Stimulated activated CD4-positive, alpha-beta T cell treated with anti-CD3 and anti-CD28 coated beads, Interleukin-1b, Interleukin-23, amount 100 ng/mL, for 4 hours (primary cell): Measurements from ENCODE around the gene NUDT8.
"Not testable (repeated sequence)": the region's sequence is repeated elsewhere in the genome, so short reads cannot be mapped to it uniquely, and the experiment has no call there.

Experiments
- DNase-seq, 2 donors: peaks; one replicate each; pipeline ENCODE4 v3.0.0-alpha.2; 2020; ENCODE audit warnings: low read depth in 2 of 2

Gene NUDT8

DNA sequence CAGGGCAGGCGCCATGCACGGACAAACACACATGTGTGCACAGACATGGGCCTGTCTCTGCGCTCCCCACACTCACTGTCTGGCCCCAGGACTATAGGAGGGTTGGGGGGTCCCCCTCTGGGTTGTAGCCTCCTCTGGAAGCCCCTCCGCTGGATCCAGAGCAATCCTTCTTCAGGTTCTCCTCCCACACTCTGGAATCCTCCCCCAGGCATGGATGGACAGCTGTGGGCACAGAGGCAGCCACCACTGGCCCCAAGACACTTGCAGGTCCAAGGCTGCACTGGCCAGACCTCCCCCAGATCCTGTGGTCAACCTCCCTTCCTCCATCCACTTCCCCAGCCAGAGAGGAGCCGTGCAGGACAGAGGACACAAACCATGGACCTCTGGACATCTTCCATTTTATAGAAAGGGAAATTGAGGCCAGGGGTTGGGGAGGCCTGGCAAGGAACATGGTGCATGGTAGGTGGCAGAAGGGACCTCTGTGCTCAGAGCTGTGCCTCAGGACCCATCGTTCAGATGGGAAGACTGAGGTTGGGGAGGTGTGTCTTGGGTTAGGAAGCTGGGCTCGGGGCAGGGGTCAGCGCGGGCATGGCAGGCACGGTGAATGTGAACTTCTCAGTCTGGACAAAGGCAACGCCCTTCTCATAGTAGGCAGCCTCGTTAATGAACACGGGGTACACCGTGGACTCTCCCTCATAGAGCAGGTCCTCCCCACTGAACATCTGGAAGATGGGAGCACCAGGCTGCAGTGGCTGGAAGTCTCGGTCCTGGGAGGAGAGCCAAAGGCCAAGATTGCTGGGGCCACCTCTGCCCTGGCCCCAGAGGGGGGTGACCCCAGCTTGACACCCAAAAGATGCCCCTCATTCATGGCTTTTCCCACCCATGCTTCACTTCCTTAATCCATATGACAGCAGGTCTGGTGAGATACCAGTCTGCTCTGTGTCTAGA is 12.7 kb upstream of the NUDT8 start:
- DNase-seq, result no peak

DNA sequence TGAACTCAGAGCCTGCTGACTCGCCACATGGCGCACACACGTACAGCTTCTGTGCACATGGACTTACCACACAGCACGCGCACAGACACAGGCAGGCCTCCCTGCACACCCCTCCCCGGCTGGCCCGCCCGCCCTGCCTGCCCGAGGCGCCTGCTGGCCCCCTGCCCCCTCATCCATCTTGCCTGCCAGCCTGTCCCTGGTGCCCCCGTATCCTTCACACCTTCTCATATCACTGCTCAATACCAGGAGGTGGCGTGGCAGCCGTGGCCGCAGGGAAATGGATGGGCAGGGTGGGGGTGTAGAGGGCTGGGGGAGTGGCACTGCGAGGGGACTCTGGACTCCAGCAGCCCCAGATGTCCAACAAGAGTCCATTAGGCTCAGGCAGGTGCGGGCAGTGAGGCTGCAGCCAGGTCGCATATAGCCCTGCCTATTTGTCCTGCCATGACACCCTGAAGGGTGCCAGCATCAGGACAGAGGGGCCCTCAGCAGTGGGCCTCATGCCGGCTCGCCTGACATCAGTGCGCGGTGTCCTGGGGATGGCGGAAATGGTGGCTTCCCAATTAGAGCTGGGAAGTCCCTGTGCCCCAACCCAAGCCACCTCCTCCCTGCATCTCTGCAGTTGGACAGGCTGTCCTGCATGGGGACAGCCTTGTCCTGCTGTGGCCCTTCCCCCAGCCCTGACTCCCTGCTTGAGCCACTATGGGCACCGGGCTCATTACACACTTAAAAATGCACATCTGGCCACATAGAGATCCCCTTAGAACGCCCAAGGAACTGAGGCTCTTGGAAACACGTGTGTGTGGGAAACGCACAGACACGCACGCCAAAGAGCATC is 11.8 kb upstream of the NUDT8 start:
- no peak for DNase-seq

DNA sequence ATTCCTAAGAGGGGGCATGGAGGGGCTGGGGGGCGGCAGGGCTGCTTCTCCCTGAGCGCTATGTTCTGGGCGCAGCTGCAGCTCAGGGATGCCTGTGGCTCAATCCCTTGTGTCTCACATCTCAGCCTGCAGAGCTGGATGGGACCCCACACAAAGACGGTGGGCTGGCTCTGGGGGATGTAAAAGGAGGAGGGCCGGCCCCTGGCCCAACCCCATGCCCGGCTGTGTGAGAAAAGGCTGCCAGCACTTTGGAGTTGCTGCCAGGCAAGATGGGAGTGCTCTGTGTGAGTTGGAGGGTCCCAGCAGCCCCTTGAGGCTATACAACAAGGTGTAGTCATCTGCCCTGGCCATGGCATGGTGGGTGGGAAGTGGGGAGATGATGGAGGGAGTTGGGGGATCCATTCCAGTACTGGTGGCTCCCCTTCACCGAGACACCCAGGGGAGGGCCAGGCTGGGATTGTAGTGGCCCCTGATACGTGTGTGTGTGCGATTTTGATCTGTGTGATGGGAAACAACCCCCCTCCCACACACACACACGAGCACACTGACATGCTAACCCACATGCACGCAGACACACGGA is 11.1 kb upstream of the NUDT8 start:
- no peak for DNase-seq

DNA sequence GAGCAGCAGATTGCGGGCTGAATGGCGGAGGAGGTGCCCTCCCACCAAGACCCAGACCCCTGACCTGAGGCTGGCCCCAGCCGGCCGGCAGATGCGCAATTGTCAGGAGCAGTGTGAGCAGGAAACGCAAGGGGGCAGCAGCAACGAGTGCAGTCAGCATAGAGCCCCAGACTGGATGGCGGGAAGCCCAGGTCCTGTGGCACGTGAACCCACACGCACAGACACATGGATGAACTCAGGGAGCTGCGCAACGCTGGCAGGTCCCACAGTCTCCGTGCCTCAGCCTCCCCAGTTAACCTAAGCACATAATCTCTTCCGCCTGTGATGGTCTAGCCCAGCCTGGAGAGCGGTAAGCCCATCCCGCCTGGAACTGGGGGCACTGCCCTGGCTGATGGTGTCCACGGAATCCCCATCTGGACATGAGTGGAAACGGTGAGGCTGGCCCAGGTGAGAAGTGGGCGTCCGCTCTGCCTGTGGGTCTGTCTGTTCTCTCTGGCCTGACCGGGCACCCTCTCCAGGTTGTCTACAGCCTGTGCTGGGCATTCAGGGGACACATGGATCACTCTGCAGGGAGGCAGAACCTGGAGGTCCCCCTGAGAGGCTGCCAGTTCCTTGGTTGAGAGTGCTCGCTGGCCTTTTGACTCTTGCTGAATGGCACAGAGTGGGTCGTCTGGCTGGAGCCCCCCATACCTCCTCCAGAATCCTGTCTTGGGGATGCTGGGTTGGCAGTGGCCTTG is 10.5 kb upstream of the NUDT8 start:
- DNase-seq, result peak; percentile 37 to 55

DNA sequence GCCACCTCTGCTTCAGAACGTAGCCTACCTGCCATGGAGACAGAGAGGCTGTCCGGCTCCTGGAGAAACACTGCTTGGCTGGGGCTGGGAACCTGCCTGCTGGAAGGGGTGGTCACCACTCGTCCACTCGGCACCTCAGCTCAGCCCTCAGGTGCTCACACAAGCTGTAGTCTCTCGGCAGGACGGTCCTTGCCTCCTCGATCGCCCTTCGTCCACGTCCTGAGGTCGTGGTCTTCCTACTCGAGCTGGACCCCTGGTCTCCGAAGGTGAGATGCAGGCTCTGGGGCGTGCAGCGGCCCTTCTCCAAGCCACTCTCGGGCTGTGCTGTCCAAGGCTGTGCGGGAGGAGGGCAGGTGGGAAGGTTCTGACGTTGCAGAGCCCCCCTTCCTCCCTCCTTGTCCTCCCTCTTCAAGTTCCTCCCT is 9.7 kb upstream of the NUDT8 start, which contains the start of gene TBX10:
TBX10 (minus strand) TSS at position 326 of the 422 bp plus-strand sequence; CDS start at position 35, 291 bp downstream.
- DNase-seq, result no peak

DNA sequence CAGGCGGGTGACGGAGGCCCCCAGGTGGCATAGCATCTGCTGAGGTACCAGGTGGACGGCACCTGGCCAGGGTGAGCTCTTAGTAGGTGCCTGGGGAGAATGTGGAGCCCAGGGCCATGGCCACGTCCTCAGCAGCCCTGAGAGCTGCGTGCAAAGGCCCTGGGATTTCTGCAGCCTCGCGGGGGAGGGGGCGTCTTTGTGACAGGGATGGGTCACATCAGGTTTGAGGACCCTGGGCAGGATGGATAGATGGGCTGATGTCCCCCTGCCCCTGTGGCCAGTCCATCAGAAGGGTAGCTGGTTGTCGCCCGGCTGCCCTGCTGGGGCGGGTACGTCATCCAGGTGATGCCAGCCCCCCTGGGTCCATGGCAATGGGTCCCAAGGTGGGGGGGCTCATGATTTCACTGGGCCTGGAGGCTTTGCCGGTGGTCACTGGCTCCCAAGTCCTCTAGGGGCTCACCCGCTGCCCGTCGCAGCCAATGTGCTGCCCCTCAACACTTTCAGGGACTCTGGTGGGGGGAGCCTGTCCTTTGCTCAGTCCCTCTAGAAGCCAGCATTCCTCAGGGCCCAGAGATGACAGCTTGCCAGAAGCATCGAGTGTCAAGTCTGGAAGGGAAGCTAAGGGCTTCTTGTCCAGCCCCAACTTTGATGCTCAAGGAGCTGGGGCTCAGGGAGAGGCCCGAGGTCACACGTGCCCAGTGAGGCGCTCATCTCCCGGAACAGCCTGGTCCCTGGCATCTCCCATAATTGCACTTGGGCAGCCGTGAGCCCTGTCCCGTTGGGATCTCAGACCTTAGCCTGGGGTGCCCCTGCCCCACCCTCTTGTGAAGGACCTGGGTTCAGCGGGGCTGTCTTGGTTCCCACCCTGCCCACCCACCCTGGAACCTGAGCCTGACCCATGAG is 9.0 kb upstream of the NUDT8 start:
- DNase-seq, result no peak

DNA sequence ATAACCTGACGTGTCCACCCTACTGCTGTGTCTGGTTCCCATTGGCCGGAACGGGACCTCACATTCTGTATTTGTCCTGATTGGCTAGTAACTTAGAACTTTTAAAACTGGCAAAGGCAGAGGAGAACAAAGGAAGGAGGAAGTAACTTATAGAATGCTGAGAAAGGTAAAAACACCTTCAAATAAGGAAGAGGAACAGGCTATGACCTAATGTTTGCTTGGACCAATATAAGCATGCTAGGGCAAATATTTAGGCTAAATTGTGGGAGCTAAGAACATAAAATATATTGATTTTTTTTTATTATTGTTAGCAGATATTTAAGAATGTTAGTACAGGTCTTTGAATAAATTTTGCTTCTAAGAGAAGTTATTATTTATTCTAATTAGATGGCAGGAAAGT is 7.7 kb upstream of the NUDT8 start:
- not testable (repeated sequence) for DNase-seq

DNA sequence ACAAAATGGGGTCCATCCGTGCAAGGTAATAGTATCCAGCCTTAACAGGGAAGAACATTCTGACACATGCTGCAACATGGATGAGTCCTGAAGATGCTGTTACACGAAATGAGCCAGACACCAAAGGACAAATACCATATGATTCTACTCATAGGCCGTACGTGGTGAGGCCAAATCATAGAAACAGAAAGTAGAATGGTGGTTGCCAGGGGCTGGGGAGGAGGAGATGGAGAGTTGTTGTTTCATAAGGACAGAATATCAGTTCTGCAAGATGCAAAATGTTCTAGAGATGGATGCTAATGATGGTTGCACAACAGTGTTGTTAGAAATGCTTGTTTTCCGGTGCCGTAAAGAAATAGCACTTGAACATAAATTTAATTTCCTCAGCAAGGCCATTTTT is 7.2 kb upstream of the NUDT8 start:
- no peak for DNase-seq

DNA sequence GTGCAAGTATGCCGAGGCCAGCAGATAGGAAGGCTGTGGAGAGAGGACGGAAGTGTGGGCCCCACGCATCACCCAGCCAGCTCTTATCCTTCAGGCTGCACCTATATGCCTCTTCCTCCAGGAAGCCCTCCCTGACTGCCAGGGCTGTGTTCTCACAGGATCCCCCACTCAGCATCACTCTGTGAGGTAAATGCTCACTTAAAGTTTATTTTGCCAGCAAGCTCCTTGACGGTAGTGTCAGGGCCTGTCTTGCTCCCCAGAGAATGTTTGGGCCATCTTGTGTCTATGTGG is 5.4 kb upstream of the NUDT8 start:
- no peak for DNase-seq

DNA sequence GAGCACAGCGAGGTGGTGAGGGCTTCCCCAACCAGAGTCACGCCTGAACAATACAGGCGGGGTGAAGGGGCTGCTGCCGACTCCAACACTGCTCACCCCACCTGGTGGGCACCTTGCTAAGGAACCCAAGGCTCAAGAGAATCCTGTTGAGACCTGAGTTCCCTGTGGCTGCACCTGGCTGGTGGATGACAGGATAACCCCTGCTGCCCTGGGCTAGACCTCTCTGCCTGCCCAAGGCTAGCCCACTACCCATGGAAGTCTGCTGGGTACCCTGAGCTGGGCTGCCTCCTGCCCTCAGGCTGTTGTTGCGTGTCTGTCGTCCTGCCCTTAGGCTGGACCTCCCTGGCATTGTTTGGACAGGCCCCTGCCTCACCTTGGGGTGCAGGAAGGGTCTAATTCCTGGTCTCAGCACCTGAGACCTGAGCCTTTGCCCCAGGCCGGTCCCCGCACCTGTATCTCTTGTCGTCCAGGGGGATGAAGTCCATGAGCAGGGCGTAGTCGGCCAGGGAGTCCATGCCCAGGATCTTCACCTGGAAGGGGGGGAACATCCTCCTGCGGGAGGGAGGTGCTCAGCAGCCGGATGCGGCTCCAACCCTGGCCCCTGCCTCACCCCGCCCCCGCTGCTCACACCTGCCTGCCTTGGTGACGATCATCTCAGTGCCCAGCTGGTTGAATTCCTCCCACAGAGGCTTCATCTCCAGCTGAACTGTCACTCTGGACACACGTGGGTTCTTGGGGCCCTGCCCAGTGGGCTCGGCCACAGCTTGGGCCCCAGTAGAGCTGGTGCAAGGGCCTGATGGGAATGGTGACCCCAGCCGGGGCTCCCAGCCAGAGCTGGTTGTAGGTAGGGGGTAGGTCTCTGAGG is 4.9 kb upstream of the NUDT8 start:
- DNase-seq, result no peak

DNA sequence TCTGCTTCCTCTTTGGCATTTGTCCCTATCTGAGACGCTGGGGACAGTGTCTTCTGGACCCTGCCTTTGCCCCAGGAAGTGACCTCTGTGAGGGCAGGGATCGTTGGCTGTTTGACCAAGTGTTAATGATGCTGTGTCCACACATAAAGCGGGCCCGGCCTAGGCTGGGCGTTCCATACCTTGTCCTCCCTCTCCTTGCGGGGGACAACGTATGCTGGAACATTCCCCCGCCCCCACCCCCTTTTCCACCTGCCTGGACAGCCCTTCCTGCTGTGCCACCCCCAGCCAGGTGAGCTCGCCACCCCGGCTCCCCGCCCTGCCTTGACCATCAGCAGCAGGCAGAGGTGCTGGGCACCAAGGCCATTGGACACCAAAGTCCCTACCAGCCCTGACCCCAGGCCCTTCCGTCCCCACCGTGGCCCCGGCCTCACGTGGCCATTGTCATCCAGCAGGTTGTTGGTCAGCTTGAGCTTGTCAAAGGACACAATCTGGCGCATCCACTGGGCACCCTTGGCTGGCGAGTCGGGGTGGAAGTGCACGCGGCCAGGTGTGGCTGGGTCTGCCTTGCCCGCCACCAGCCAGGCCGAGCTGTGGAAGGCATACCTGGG is 4.1 kb upstream of the NUDT8 start:
- no peak for DNase-seq

DNA sequence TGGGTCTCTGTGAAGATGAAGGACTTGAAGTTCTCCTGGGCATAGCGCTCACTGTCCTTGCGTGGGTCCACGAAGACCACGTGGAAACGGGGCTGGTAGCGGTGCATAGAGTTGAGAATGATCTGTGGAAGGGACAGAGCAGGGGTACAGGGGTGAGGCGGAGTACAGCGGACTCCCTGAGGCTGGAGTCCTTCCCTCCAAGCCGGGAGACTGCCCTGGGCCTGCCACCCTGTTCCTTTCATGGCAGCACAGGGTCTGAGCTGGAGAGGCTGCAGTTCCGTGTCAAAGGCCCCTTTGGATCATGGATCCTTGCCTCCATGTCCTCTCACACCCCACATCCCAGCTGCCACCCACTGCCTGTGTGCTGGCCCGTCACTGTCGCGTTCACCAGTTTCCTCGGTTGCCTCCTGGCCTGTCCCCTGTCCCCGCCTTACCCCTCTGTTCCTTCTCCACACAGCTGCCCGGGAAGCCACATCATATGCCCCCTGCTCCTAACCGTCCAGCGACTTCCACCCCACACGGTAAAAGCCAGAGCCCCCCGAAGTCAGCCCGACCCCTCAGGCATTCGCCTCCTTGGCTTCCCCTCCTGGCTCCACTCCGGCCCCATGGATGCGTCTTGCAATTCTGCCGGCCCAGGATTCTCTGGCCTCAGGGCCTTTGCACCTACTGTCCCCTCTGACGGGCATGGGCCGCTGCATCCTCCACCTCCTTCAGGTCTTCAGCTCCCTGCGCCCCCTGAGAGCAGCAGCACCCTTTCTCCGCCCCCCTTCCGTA is 3.4 kb upstream of the NUDT8 start:
- DNase-seq, result no peak

DNA sequence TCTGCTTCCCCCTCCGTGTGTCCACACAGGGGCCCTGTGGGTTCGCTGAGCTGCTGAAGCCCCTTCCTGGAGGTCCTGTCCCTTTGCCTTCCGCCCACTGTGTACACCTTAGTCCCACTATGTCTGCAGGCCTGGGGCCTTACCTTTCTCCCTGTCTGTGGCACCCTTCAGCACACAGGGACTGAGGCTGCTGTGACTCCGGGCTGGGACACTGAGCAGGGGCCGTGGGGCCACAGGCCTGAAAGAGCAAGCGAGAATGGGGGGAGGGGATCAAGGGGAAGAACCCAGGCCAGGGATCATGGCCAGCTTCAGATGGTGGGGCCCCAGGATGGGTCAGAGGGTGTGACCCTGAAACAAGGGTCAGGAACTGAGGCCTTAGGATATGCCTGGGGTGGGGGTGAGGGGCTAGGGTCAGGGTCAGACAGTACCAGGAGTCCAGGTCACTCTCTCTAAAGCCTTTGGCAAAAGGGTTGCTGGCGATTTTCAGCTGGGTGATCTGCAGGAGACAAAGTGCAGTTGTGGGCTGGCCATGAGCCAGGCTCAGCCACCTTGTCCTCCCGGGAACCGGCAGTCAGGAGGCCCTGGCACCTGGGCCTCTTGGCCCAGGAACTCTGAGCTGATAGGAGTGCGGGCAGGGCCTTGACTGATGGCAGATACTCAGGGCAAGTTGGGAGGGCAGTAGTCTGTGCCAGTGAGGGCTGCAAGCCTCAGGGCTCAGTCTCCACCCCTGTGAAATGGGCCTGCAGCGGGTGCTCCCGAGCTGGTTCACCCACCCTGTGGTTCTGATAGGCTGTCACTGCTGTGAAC is 2.6 kb upstream of the NUDT8 start:
- DNase-seq, result no peak

DNA sequence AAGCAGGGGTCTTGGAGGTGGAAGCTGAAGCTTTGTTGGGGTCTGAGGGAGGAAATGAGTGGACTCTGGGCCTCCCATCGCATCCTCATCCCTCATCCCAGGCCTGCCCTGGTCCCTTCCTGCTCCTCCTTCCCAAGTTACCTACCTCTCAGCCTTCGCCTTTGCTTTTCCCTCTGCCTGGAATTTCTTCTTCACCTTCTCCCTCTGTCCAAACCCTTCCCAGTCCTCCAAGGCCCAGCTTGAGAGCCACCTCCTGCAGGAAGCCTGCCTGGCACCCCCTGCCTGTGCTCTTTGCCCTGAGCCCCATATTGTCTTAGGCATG is 2.1 kb upstream of the NUDT8 start:
- no peak for DNase-seq

DNA sequence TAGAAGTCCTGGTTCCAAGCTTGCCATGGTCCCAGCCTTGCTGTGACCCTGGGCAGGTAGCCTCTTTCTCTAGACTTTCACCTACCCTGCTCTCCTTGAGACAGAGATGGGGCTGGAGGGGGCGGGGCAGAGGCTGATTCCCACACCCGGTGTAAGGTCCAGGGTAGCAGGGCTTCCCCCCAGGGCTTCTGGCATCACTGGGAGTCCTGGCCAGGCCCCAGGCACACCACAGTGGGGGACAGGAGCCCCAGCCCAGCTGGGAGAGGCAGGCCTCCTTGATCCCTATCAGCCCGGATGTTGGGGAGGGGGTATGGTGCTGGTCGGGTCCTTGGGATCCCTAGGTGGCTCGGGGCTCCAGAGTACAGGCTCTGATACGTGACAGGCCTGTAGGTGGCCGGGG is 1.7 kb upstream of the NUDT8 start:
- DNase-seq, result no peak

DNA sequence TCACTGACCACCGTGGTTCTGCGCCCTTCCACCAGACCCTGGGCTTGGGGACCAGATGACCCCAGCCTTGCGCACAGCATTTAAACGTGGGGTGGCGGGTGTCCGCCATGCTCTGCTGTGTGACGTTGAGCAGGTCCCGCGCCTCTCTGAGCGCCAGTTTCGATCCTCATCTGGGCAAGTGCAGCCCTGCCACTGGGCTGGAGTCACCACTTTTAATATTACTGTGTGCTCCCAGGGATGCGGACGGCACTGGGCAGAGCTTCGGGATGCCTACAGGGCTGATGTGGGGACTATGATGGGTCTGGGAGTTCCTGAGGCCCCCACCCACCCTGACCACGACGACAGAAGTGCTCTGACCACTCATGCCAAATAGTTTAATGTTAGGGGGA is 1.2 kb upstream of the NUDT8 start:
- no peak for DNase-seq

DNA sequence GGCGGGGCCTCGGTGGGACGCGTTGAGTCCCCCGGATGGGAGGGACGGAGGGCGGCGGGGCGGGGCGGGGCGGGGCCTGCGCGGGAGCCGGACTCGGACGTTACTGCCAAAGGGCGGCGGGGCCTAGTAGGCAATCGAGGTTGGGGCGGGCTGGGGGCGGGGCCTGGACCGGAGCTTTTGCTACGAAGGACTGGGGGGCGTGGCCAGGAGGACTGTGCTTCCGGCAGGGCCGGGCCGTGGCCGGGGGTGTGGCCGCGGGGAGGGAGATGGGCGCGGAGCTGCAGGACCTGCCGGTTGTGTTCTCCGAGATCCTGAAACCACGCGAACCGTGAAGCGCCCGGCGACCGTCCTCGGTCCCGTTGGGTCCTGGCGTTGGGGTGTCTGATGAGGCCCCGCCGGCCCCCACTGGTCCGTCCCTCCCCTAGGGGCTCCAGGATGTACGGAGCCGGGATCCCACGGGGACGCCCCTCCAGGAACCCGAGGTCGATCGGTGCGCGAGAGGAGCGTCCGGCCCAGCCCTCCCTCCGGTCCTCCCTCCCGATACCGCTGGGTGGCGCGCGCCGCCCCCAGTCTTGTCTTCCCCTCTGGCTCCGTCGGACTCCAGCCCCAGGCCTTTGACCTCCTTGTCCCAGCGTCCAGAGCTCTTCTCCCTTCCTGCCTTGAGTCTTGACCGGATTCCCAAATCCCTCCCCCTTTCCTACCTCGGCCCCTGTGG is 648 bp upstream of the NUDT8 start:
- peak; percentile 93 to 99 for DNase-seq
